Aorta (tissue), 5 donors: Measurements from ENCODE around the gene MRPL55. TPM values are rescaled to one million over a fixed set of nuclear protein-coding genes. Genes with fewer than 3 reads are reported as not detected.

Experiments used
- ATAC-seq: fragments of 200-7000 bp; cut with Tn5 transposase; one replicate; pipeline ENCODE4 v1.9.1; 2022; ENCODE audit warnings: moderate library complexity; ENCODE audit not compliant: low FRiP score
- DNase-seq, 2 donors: peaks; one replicate each; pipeline ENCODE4 v3.0.0-alpha.2; 2020
- H3K27ac ChIP-seq, 2 donors: one replicate each; pipeline ENCODE4 v1.5.1; 2013; ENCODE audit warnings: low read length in 2 of 2, mild to moderate bottlenecking in 2 of 2, moderate library complexity in 2 of 2, control low read depth in 1 of 2, inconsistent platforms in 1 of 2, low read depth in 1 of 2
- H3K27me3 ChIP-seq, 2 donors: one replicate each; pipeline ENCODE4 v1.6.1; 2013; ENCODE audit warnings: control low read depth in 1 of 2, low read length in 1 of 2, mild to moderate bottlenecking in 1 of 2, moderate library complexity in 1 of 2; ENCODE audit not compliant: insufficient read depth in 2 of 2, control insufficient read depth in 1 of 2
- H3K36me3 ChIP-seq, 2 donors: one replicate each; pipeline ENCODE4 v1.6.1; 2013; ENCODE audit warnings: control low read depth in 1 of 2, low read length in 1 of 2, mild to moderate bottlenecking in 1 of 2; ENCODE audit not compliant: insufficient read depth in 2 of 2, control insufficient read depth in 1 of 2
- H3K4me1 ChIP-seq, 2 donors: one replicate each; pipeline ENCODE4 v1.6.1; 2013; ENCODE audit warnings: low read length in 2 of 2, control low read depth in 1 of 2, mild to moderate bottlenecking in 1 of 2, moderate library complexity in 1 of 2; ENCODE audit not compliant: insufficient read depth in 2 of 2, control insufficient read depth in 1 of 2
- H3K4me3 ChIP-seq, 2 donors: one replicate each; pipeline ENCODE4 v1.5.1; 2013; ENCODE audit warnings: low read length in 2 of 2, control low read depth in 1 of 2, mild to moderate bottlenecking in 1 of 2
- H3K9me3 ChIP-seq: one replicate; pipeline ENCODE4 v1.6.1; 2013; ENCODE audit warnings: mild to moderate bottlenecking, low read length; ENCODE audit not compliant: control insufficient read depth
- WGBS, 2 donors: extraction: QIAGEN DNeasy Blood & Tissue Kit; methylation state at CpG; one replicate each; pipeline ENCODE4 v1.1.7; 2013; 5-methylcytosine and 5-hydroxymethylcytosine counted together
- intact Hi-C, 2 donors: fragments of 100-400 bp; cut with DNase I; formaldehyde crosslinking; loops; one replicate each; pipeline versions ENCODE4 v1.14.2 to v1.15.0; 2022
- polyA plus RNA-seq, 2 donors: library from polyadenylated mRNA; stranded (reverse); fragments of 200-250 nt; gene quantifications; one replicate each; pipeline ENCODE4 v1.2.3, GENCODE V29; 2013
- total RNA-seq, 2 donors: library from RNA; stranded (reverse); fragmentation: NEBNext Ultra II Directional; extraction: Animal tissue kit (Norgen Biotek cat#: 25700); gene quantifications; one replicate each; pipeline ENCODE4 v1.2.1, GENCODE V29; 2021
- donor health status: healthy with polysubstance abuse.
- donor health status: Bipolar disorder and iron deficiency.
- donor health status: DM: no; HTN: no; CAD: no.
- donor health status: DM: no; HTN: no; CAD: no.
- donor health status: DM: yes; HTN: yes; CAD: no.

MRPL55 gene
- total and polyA plus RNA-seq, 4 donors, result 27.4 to 152 (median 38.6) TPM

GRCh38 chr1:228068359-228068758, 40.7 kb downstream of the MRPL55 start:
- Histone ChIP-seq H3K27ac (no peak overlapping the region), H3K4me1 (no peaks in the 10 kb centered on the region), H3K4me3 (no peak overlapping the region), H3K9me3 (no peaks in the 10 kb centered on the region), H3K27me3 (no peaks in the 10 kb centered on the region), H3K36me3 (no peaks in the 10 kb centered on the region)
- DNase-seq, result no peak
- ATAC-seq, result no peak
- intact Hi-C loops, result no loop called here
- WGBS, 2 donors, result 75 to 79% methylated on average over 7 of the region's 7 CpGs

GRCh38 chr1:228066891-228067654, 42.0 kb downstream of the MRPL55 start:
- Histone ChIP-seq H3K4me3 (no peak overlapping the region), H3K27ac (no peak overlapping the region), H3K27me3 (no peaks in the 10 kb centered on the region), H3K4me1 (no peaks in the 10 kb centered on the region), H3K36me3 (no peaks in the 10 kb centered on the region), H3K9me3 (no peaks in the 10 kb centered on the region)
- intact Hi-C loops, result no loop called here
- peak; percentile 34 to 61 for DNase-seq
- ATAC-seq, result no peak
- 49 to 54% methylated on average over 10 of the region's 10 CpGs for WGBS, 2 donors

GRCh38 chr1:228066416-228066815, 42.7 kb downstream of the MRPL55 start:
- no peak overlapping the region for H3K4me3 ChIP-seq
- H3K9me3 ChIP-seq, result no peaks in the 10 kb centered on the region
- no peaks in the 10 kb centered on the region for H3K27me3 ChIP-seq
- no peaks in the 10 kb centered on the region for H3K36me3 ChIP-seq
- 25 to 37% methylated on average over 4 of the region's 4 CpGs for WGBS, 2 donors
- ATAC-seq, result no peak
- peak in 1 of 2 donors; percentile 35 for DNase-seq
- no peak overlapping the region for H3K27ac ChIP-seq
- H3K4me1 ChIP-seq, result no peaks in the 10 kb centered on the region
- intact Hi-C loops, result no loop called here

- DNase-seq (peak in 1 of 2 donors; percentile 30), ATAC-seq (no peak)
- Histone ChIP-seq H3K27me3 (no peaks in the 10 kb centered on the region), H3K4me1 (no peaks in the 10 kb centered on the region), H3K4me3 (no peak overlapping the region), H3K36me3 (no peaks in the 10 kb centered on the region), H3K9me3 (no peaks in the 10 kb centered on the region), H3K27ac (no peak overlapping the region)
- 75 to 79% methylated on average over 15 of the region's 15 CpGs for WGBS, 2 donors
- intact Hi-C loops, result no loop called here
Observed at GRCh38 chr1:228065543-228066347, 43.4 kb downstream of the MRPL55 start.

GRCh38 chr1:228064741-228065542, 44.2 kb downstream of the MRPL55 start:
- H3K27me3 ChIP-seq, result no peaks in the 10 kb centered on the region
- ATAC-seq (no peak), DNase-seq (peak; percentile 20 to 51)
- no peak overlapping the region for H3K4me3 ChIP-seq
- H3K9me3 ChIP-seq, result no peaks in the 10 kb centered on the region
- WGBS, 2 donors, result 70 to 74% methylated on average over 15 of the region's 15 CpGs
- H3K27ac ChIP-seq, result no peak overlapping the region
- no peaks in the 10 kb centered on the region for H3K4me1 ChIP-seq
- no peaks in the 10 kb centered on the region for H3K36me3 ChIP-seq
- intact Hi-C loops, result no loop called here

- H3K4me3 ChIP-seq, result no peak overlapping the region
- DNase-seq (peak in 1 of 2 donors; percentile 42), ATAC-seq (no peak)
- H3K27ac ChIP-seq, result no peak overlapping the region
- no peaks in the 10 kb centered on the region for H3K36me3 ChIP-seq
- no peaks in the 10 kb centered on the region for H3K9me3 ChIP-seq
- intact Hi-C loops, result no loop called here
- 40 to 53% methylated on average over 8 of the region's 8 CpGs for WGBS, 2 donors
- no peaks in the 10 kb centered on the region for H3K4me1 ChIP-seq
- H3K27me3 ChIP-seq, result no peaks in the 10 kb centered on the region
Observed at GRCh38 chr1:228064296-228064695, 44.8 kb downstream of the MRPL55 start.

- no peak overlapping the region for H3K27ac ChIP-seq
- DNase-seq, result peak; percentile 37 to 75
- WGBS, 2 donors, result 88 to 91% methylated on average over 15 of the region's 15 CpGs
- no peaks in the 10 kb centered on the region for H3K36me3 ChIP-seq
- no peak overlapping the region for H3K4me3 ChIP-seq
- ATAC-seq, result no peak
- intact Hi-C loops, result no loop called here
- no peaks in the 10 kb centered on the region for H3K27me3 ChIP-seq
- no peaks in the 10 kb centered on the region for H3K9me3 ChIP-seq
- no peaks in the 10 kb centered on the region for H3K4me1 ChIP-seq
Observed at GRCh38 chr1:228063251-228064191, 45.6 kb downstream of the MRPL55 start.

- no peaks in the 10 kb centered on the region for H3K9me3 ChIP-seq
- H3K27ac ChIP-seq, result no peak overlapping the region
- intact Hi-C loops, result no loop called here
- WGBS, 2 donors, result 68 to 74% methylated on average over 4 of the region's 4 CpGs
- no peak for ATAC-seq
- no peak overlapping the region for H3K4me3 ChIP-seq
- peak in 1 of 2 donors; percentile 28 for DNase-seq
- H3K27me3 ChIP-seq, result no peaks in the 10 kb centered on the region
- no peaks in the 10 kb centered on the region for H3K4me1 ChIP-seq
- H3K36me3 ChIP-seq, result no peaks in the 10 kb centered on the region
Observed at GRCh38 chr1:228062812-228063211, 46.3 kb downstream of the MRPL55 start.
